ENCODE results near the gene CD70. TPM values are rescaled to one million over a fixed set of nuclear protein-coding genes. Genes with fewer than 3 reads are reported as not detected.
"Not testable (repeated sequence)": the region's sequence is repeated elsewhere in the genome, so short reads cannot be mapped to it uniquely, and the experiment has no call there.

CD70 gene
- total RNA-seq, 1 experiment from 2014 or later, result 13.4 TPM

- not testable (repeated sequence) for H3K27ac Mint-ChIP-seq (ENCODE audit: low read depth, unreplicated experiment); H3K4me3 Mint-ChIP-seq (ENCODE audit: unreplicated experiment); H3K36me3 Mint-ChIP-seq (ENCODE audit: insufficient read depth, unreplicated experiment); H3K27me3 Mint-ChIP-seq (ENCODE audit: insufficient read depth, unreplicated experiment); H3K9me3 Mint-ChIP-seq (ENCODE audit: unreplicated experiment); BruUV-seq (replicated peaks); H3K4me1 Mint-ChIP-seq (ENCODE audit: insufficient read depth, unreplicated experiment); DNase-seq (ENCODE audit: unreplicated experiment)
- intact Hi-C loops (cut with micrococcal nuclease), result loop anchor here (1.0 to 5.0 kb wide), 3 partner anchors 45 to 301 kb away; no protein-coding TSS in a partner anchor
- TF ChIP-seq CTCF (IDR thresholded peaks at IDR 0.05; ENCODE audit: unreplicated experiment), result peak; percentile 34
- ChIA-PET CTCF (interaction anchor here (0.6 to 2.7 kb wide), 12 partner anchors 8 to 302 kb away, joined by 3 to 25 read pairs (median 4); no protein-coding TSS in a partner anchor), POLR2A (interaction anchor here (0.7 to 1.4 kb wide), 2 partner anchors 15 to 52 kb away, joined by 3 to 4 read pairs; no protein-coding TSS in a partner anchor)
Measured at GRCh38 chr19:6562437-6562836, 28.5 kb downstream of the CD70 start.

- no peak for TF ChIP-seq CTCF (IDR thresholded peaks at IDR 0.05; ENCODE audit: unreplicated experiment)
- Mint-ChIP-seq H3K27me3 (ENCODE audit: insufficient read depth, unreplicated experiment) (no peaks in the 10 kb centered on the region), H3K4me1 (ENCODE audit: insufficient read depth, unreplicated experiment) (no peaks in the 10 kb centered on the region), H3K27ac (ENCODE audit: low read depth, unreplicated experiment) (no peak overlapping the region), H3K9me3 (ENCODE audit: unreplicated experiment) (no peaks in the 10 kb centered on the region), H3K36me3 (ENCODE audit: insufficient read depth, unreplicated experiment) (no peaks in the 10 kb centered on the region), H3K4me3 (ENCODE audit: unreplicated experiment) (no peak overlapping the region)
- intact Hi-C loops (cut with micrococcal nuclease), result no loop called here
- ChIA-PET POLR2A (interaction anchor here (0.6 to 2.2 kb wide), 2 partner anchors 26 to 555 kb away, joined by 4 to 7 read pairs; partner anchors contain the start of gene TNFSF9), CTCF (no interaction called here)
- BruUV-seq (replicated peaks), result no TSS peak
- peak; percentile 46 for DNase-seq (ENCODE audit: unreplicated experiment)
Measured at GRCh38 chr19:6556480-6557195, 34.3 kb downstream of the CD70 start.

GRCh38 chr19:6556043-6556449, 34.9 kb downstream of the CD70 start:
- no peaks in the 10 kb centered on the region for H3K27me3 Mint-ChIP-seq (ENCODE audit: insufficient read depth, unreplicated experiment)
- POLR2A ChIA-PET, result interaction anchor here (0.6 to 2.2 kb wide), 3 partner anchors 18 to 554 kb away, joined by 4 to 7 read pairs (median 5); partner anchors contain the start of gene TNFSF9
- H3K9me3 Mint-ChIP-seq (ENCODE audit: unreplicated experiment), result no peaks in the 10 kb centered on the region
- H3K4me3 Mint-ChIP-seq (ENCODE audit: unreplicated experiment), result no peak overlapping the region
- intact Hi-C loops (cut with micrococcal nuclease), result no loop called here
- CTCF ChIA-PET, result no interaction called here
- H3K36me3 Mint-ChIP-seq (ENCODE audit: insufficient read depth, unreplicated experiment), result no peaks in the 10 kb centered on the region
- no peak for TF ChIP-seq CTCF (IDR thresholded peaks at IDR 0.05; ENCODE audit: unreplicated experiment)
- DNase-seq (ENCODE audit: unreplicated experiment), result no peak
- no peaks in the 10 kb centered on the region for H3K4me1 Mint-ChIP-seq (ENCODE audit: insufficient read depth, unreplicated experiment)
- no peak overlapping the region for H3K27ac Mint-ChIP-seq (ENCODE audit: low read depth, unreplicated experiment)
- BruUV-seq (replicated peaks), result no TSS peak

- intact Hi-C loops (cut with micrococcal nuclease), result no loop called here
- H3K4me3 Mint-ChIP-seq (ENCODE audit: unreplicated experiment), result no peak overlapping the region
- no TSS peak for BruUV-seq (replicated peaks)
- H3K36me3 Mint-ChIP-seq (ENCODE audit: insufficient read depth, unreplicated experiment), result no peaks in the 10 kb centered on the region
- no peak for DNase-seq (ENCODE audit: unreplicated experiment)
- no peaks in the 10 kb centered on the region for H3K9me3 Mint-ChIP-seq (ENCODE audit: unreplicated experiment)
- H3K27me3 Mint-ChIP-seq (ENCODE audit: insufficient read depth, unreplicated experiment), result no peaks in the 10 kb centered on the region
- TF ChIP-seq CTCF (IDR thresholded peaks at IDR 0.05; ENCODE audit: unreplicated experiment), result no peak
- ChIA-PET POLR2A (no interaction called here), CTCF (no interaction called here)
- peaks cover 5% of the 10 kb centered on the region for H3K4me1 Mint-ChIP-seq (ENCODE audit: insufficient read depth, unreplicated experiment)
- no peak overlapping the region for H3K27ac Mint-ChIP-seq (ENCODE audit: low read depth, unreplicated experiment)
Measured at GRCh38 chr19:6551607-6552450, 39.1 kb downstream of the CD70 start.

All from MCF 10A (cell line).